Bronchial epithelial cell (primary cell): ENCODE measurements around the gene RETSAT. TPM values are rescaled to one million over a fixed set of nuclear protein-coding genes. Genes with fewer than 3 reads are reported as not detected.
"Not testable (repeated sequence)": the region's sequence is repeated elsewhere in the genome, so short reads cannot be mapped to it uniquely, and the experiment has no call there.

Source experiments
- DNase-seq: peaks from one replicate; pipeline ENCODE4 v3.0.0-alpha.2; 2010; ENCODE audit warnings: low read depth
- FAIRE-seq: peaks from 2 replicates; lab custom pipeline; 2011; peaks lifted over from hg19 to GRCh38; lab: Jason Lieb, UNC
- H3K27me3 ChIP-seq: 2 replicates; pipeline ENCODE4 v1.5.1; 2011; ENCODE audit warnings: low read length; ENCODE audit not compliant: control insufficient read depth, insufficient read depth
- H3K36me3 ChIP-seq: 2 replicates; pipeline ENCODE4 v1.5.1; 2011; ENCODE audit warnings: low read length; ENCODE audit not compliant: control insufficient read depth, insufficient read depth
- H3K4me3 ChIP-seq: 2 replicates; pipeline ENCODE4 v1.5.1; 2011; ENCODE audit warnings: mild to moderate bottlenecking, low read depth, low read length, control low read depth
- total RNA-seq: library from RNA; depleted of rRNA; stranded (reverse); fragments of >200 nt; gene quantifications from 2 replicates; pipeline ENCODE4 v1.2.1, GENCODE V29; 2014
- TF ChIP-seq, protein P1 (sequence below): IDR thresholded peaks from 2 replicates; pipeline ENCODE4 v1.5.1; 2011; ENCODE audit warnings: mild to moderate bottlenecking, moderate library complexity, low read length, control low read depth, inconsistent platforms; ENCODE audit not compliant: insufficient read depth, severe bottlenecking

RETSAT gene
- total RNA-seq, 1 donor from 2014 or later: 79.2 TPM

DNA sequence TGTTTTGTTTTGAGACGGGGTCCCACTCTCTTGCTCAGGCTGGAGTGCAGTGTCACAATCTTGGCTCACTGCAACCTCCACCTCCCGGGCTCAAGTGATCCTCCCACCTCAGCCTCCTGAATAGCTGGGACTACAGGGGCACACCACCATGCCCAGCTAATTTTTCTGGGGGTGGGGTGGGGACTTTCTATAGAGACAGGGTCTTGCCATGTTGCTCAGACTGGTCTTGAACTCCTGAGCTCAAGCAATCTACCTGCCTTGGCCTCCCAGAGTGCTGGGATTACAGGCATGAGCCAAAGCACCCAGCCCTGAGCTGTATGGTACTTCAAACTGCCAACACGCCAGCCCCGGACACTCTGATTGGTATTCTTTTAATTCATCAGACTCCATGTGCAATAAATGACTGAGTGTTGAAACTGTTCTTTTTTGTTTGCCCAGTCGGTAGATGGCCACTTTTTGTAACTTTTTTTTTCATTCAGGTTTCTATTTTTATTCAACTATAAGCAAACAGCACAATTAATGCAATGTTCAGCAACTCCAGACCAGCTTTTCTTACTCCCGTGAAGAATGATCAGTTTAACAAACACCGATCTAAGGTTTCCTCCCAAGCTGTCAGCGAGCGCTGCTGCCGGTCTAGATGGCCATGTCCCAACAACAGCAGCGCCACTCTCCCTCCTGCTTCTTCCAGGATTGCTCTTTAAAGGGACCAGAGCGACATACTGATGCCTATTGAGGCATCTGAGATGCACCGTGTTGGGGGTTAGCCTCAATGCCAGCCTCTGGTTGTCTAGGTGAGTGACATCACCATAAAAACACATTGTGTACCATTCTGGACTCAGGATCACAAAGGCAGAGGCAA lies 14.1 kb downstream of the RETSAT start:
- Histone ChIP-seq H3K4me3 (no peak overlapping the region), H3K36me3 (peaks cover 6% of the 10 kb centered on the region), H3K27me3 (peaks cover 2% of the 10 kb centered on the region)
- FAIRE-seq (peak; percentile 73), DNase-seq (no peak)
- TF ChIP-seq, protein P1, sequence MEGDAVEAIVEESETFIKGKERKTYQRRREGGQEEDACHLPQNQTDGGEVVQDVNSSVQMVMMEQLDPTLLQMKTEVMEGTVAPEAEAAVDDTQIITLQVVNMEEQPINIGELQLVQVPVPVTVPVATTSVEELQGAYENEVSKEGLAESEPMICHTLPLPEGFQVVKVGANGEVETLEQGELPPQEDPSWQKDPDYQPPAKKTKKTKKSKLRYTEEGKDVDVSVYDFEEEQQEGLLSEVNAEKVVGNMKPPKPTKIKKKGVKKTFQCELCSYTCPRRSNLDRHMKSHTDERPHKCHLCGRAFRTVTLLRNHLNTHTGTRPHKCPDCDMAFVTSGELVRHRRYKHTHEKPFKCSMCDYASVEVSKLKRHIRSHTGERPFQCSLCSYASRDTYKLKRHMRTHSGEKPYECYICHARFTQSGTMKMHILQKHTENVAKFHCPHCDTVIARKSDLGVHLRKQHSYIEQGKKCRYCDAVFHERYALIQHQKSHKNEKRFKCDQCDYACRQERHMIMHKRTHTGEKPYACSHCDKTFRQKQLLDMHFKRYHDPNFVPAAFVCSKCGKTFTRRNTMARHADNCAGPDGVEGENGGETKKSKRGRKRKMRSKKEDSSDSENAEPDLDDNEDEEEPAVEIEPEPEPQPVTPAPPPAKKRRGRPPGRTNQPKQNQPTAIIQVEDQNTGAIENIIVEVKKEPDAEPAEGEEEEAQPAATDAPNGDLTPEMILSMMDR: no peak

DNA sequence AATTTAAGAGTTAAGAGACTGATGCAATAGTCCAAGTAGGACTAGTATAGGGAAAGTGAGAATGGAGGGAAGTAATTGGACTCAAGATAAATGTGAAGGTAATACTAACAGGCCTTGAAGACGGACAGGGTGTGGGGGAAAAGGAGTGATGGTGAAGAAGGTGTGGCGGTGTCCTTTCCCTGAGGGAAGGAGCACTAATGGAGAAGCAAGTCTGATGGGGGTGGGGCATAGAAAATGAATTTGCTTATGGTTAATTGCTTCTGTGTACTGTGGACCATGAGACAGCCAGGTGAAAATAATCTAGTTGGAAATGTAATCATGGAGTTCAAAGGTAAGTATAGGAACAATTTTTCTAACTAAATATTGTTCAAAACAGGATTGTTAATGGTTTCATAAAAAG lies 19.4 kb downstream of the RETSAT start:
- FAIRE-seq: no peak

DNA sequence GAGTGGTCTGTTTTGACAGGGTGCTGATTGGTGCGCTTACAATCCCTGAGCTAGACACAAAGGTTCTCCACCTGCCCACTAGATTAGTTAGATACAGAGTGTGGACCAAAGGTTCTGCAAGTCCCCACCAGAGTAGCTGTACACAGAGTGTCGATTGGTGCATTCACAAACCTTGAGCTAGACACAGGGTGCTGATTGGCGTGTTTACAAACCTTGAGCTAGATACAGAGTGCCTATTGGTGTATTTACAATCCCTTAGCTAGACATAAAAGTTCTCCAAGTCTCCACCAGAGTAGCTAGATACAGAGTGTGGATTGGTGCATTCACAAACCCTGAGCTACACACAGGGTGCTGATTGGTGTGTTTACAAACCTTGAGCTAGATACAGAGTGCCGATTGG lies 20.5 kb downstream of the RETSAT start:
- H3K36me3 ChIP-seq, FAIRE-seq, H3K4me3 ChIP-seq, H3K27me3 ChIP-seq, DNase-seq: not testable (repeated sequence)

More for the DNA sequence above, 19.4 kb downstream of the RETSAT start:
- no peak for DNase-seq
- no peak overlapping the region for H3K4me3 ChIP-seq
- TF ChIP-seq, protein P1: no peak
- H3K27me3 ChIP-seq: peaks cover 2% of the 10 kb centered on the region
- H3K36me3 ChIP-seq: no peaks in the 10 kb centered on the region

DNA sequence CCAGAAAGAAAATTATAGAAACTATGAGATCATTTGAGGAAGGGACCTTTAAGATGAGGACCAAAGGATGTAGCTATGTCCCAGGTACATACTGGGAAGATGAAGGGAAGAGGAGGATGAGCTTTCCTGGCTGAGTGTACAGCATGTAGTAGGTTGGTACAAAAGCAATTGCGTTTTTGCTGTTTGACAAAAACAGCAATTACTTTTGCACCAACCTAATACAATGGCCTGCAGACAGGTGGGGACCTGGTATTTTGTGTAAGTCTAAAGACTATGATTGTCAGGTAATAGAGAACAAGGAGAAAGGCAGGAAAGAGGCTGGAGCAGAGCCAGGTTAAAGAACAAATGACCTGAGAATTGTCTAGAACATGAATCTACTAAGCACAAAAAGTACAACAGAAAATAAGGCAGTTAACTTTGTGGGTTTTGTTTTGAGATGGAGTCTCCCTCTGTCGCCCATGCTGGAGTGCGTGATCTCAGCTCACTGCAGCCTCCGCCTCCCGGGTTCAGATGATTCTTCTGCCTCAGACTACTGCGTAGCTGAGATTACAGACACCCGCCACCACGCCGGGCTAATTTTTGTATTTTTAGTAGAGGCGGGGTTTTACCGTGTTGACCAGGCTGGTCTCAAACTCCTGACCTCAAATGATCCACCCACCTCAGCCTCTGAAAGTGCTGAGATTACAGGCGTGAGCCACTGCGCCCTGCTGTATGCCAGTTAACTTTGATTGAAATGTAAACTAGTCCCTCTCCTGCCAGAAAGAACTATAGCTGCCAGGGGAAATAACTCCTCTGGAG lies 23.3 kb downstream of the RETSAT start:
- DNase-seq (no peak), FAIRE-seq (no peak)
- Histone ChIP-seq H3K36me3 (no peaks in the 10 kb centered on the region), H3K27me3 (no peaks in the 10 kb centered on the region), H3K4me3 (no peak overlapping the region)
- TF ChIP-seq, protein P1: no peak

DNA sequence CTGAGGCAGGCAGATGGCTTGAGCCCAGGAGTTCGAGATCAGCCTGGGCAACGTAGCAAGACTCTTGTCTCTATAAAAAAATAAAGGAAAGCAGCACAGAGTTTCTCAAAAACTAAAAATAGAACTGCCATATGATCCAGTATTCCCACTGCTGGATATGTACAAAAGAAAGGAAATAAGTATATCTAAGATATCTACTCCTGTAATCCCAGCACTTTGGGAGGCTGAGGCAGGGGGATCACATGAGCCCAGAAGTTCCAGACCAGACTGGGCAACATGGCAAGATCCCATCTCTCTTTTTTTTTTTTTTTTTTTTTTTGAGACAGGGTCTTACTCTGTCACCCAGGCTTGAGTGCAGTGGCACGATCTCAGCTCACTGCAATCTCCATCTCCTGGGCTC lies 24.6 kb downstream of the RETSAT start:
- not testable (repeated sequence) for H3K27me3 ChIP-seq, H3K36me3 ChIP-seq, DNase-seq, FAIRE-seq, H3K4me3 ChIP-seq

DNA sequence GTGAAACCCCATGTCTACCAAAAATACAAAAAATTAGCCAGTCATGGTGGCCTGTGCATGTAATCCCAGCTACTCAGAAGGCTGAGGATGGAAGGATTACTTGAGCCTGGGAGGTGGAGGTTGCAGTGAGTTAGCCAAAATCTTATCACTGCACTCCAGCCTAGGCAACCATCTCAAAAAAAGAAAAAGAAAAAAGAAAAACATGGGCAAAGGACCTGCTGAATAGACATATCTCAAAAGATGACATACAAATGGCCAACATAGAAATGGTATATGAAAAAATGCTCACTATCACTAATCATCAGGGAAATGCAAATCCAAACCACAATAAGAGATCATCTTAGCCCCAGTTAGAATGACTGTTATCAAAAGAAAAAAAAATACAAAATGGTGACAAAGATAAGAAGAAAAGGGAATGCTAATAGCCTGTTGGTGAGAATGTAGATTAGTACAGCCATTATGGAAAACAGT lies 25.1 kb downstream of the RETSAT start:
- FAIRE-seq: no peak
- TF ChIP-seq, protein P1: no peak
- H3K4me3 ChIP-seq: no peak overlapping the region

More for the DNA sequence above, 25.1 kb downstream of the RETSAT start:
- Histone ChIP-seq H3K36me3 (peaks cover 2% of the 10 kb centered on the region), H3K27me3 (no peaks in the 10 kb centered on the region)
- DNase-seq: no peak
